ENCODE measurements around the gene PRF1. TPM values are rescaled to one million over a fixed set of nuclear protein-coding genes. Genes with fewer than 3 reads are reported as not detected.

Gene PRF1
- total RNA-seq, 1 donor from 2014 or later: 6.2 TPM

GRCh38 chr10:70557876-70558275 lies 44.7 kb downstream of the PRF1 start:
- no peak for TF ChIP-seq CTCF (IDR thresholded peaks at IDR 0.05)
- H3K27me3 ChIP-seq: no peaks in the 10 kb centered on the region
- no peak for DNase-seq (ENCODE audit: low spot score in 2 of 2)
- H3K4me3 ChIP-seq: no peak overlapping the region
- H3K27ac ChIP-seq: no peak overlapping the region
- H3K9me3 ChIP-seq: no peaks in the 10 kb centered on the region
- intact Hi-C loops (cut with DNase I): loop anchor here (2.0 kb wide), 1 partner anchor 201 kb away; no protein-coding TSS in a partner anchor
- no peaks in the 10 kb centered on the region for H3K4me1 ChIP-seq
- H3K36me3 ChIP-seq: no peaks in the 10 kb centered on the region

- no peak for TF ChIP-seq CTCF (IDR thresholded peaks at IDR 0.05)
- Histone ChIP-seq H3K36me3 (no peaks in the 10 kb centered on the region), H3K4me1 (no peaks in the 10 kb centered on the region), H3K9me3 (no peaks in the 10 kb centered on the region), H3K4me3 (no peak overlapping the region), H3K27me3 (no peaks in the 10 kb centered on the region), H3K27ac (no peak overlapping the region)
- DNase-seq (ENCODE audit: low spot score in 2 of 2): no peak
- intact Hi-C loops (cut with DNase I): no loop called here
Observed at GRCh38 chr10:70557086-70557845, 45.3 kb downstream of the PRF1 start.

GRCh38 chr10:70555371-70555770 lies 47.2 kb downstream of the PRF1 start:
- TF ChIP-seq CTCF (IDR thresholded peaks at IDR 0.05): no peak
- Histone ChIP-seq H3K27me3 (no peaks in the 10 kb centered on the region), H3K4me3 (no peak overlapping the region), H3K9me3 (no peaks in the 10 kb centered on the region), H3K4me1 (no peaks in the 10 kb centered on the region), H3K27ac (no peak overlapping the region), H3K36me3 (no peaks in the 10 kb centered on the region)
- DNase-seq (ENCODE audit: low spot score in 2 of 2): no peak
- intact Hi-C loops (cut with DNase I): no loop called here

GRCh38 chr10:70552586-70552985 lies 50.0 kb downstream of the PRF1 start:
- intact Hi-C loops (cut with DNase I): loop anchor here (5.0 kb wide), 1 partner anchor 330 kb away; no protein-coding TSS in a partner anchor
- TF ChIP-seq CTCF (IDR thresholded peaks at IDR 0.05): no peak
- H3K9me3 ChIP-seq: no peaks in the 10 kb centered on the region
- DNase-seq (ENCODE audit: low spot score in 2 of 2): no peak
- peak overlapping the region in 1 of 2 donors; percentile 17 for H3K27ac ChIP-seq
- H3K27me3 ChIP-seq: no peaks in the 10 kb centered on the region
- H3K36me3 ChIP-seq: peaks cover 0 to 9% of the 10 kb centered on the region in 2 donors
- no peaks in the 10 kb centered on the region for H3K4me1 ChIP-seq
- H3K4me3 ChIP-seq: no peak overlapping the region

- no peak overlapping the region for H3K4me3 ChIP-seq
- H3K4me1 ChIP-seq: no peaks in the 10 kb centered on the region
- DNase-seq (ENCODE audit: low spot score in 2 of 2): peak in 1 of 2 donors; percentile 73
- intact Hi-C loops (cut with DNase I): loop anchor here (2.0 to 5.0 kb wide), 2 partner anchors 207 to 330 kb away; no protein-coding TSS in a partner anchor
- no peak for TF ChIP-seq CTCF (IDR thresholded peaks at IDR 0.05)
- H3K9me3 ChIP-seq: no peaks in the 10 kb centered on the region
- H3K27me3 ChIP-seq: no peaks in the 10 kb centered on the region
- H3K27ac ChIP-seq: no peak overlapping the region
- peaks cover 0 to 15% of the 10 kb centered on the region in 2 donors for H3K36me3 ChIP-seq
Observed at GRCh38 chr10:70551971-70552422, 50.5 kb downstream of the PRF1 start.
